ENCODE measurements around the gene LRMDA. TPM values are rescaled to one million over a fixed set of nuclear protein-coding genes. Genes with fewer than 3 reads are reported as not detected.

Gene LRMDA
- polyA plus RNA-seq, 2 of the 4 experiments (the other 2 are of a cell fraction): 4.6 to 5.2 TPM

DNA sequence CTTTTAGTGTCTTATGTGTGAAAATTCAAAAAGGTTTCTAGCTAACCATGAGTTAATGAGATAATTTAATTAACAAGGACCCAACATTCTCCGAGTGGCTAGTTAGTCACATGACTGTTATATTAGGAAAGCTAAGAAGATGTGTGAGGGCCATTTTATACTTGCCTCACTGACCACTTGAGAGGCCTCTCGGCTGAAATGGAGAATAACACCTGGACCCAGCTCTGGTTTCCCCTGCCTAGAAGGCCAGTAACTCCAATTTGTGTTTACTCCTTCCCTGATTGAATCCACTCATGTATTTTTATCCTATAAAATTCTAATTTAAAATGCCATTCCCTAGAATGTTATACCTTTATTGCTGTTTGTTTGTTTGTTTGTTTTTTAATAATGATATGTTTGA lies 1115.0 kb downstream of the LRMDA start:
- Histone ChIP-seq H3K9me3 (no peaks in the 10 kb centered on the region), H3K4me2 (no peak overlapping the region), H3K27ac (no peak overlapping the region), H3K4me3 (no peak overlapping the region), H3K4me1 (no peaks in the 10 kb centered on the region)
- CTCF ChIA-PET: interaction anchor here (0.8 to 1.6 kb wide), 9 partner anchors 9 to 1151 kb away, joined by 3 to 7 read pairs (median 3); no protein-coding TSS in a partner anchor
- POLR2A ChIA-PET: no interaction called here
- no peak for ATAC-seq
- FAIRE-seq: no peak
- no peak for TF ChIP-seq ATOH8 (CRISPR knock-in tag; IDR thresholded peaks at IDR 0.05; ENCODE audit: low read depth)
- TF ChIP-seq HDAC2 (IDR thresholded peaks at IDR 0.05): no peak
- 58% methylated on average over 2 of the region's 2 CpGs for WGBS (ENCODE audit: missing lambda C conversion rate)
- DNase-seq (ENCODE audit: low read depth in 1 of 2, low spot score in 1 of 2): no peak

GRCh38 chr10:76547352-76547972 lies 1116.0 kb downstream of the LRMDA start:
- ATAC-seq: peak; percentile 80 to 89
- H3K4me1 ChIP-seq: no peaks in the 10 kb centered on the region
- peak; percentile 50 to 78 for DNase-seq (ENCODE audit: low read depth in 1 of 2, low spot score in 1 of 2)
- peak overlapping the region; percentile 59 for H3K4me2 ChIP-seq
- TF ChIP-seq TP53 (CRISPR knock-in tag; IDR thresholded peaks at IDR 0.05): no peak
- peak; percentile 86 for TF ChIP-seq SMC3 (IDR thresholded peaks at IDR 0.05)
- TF ChIP-seq MAX (IDR thresholded peaks at IDR 0.05): peak; percentile 31; the same call in 1 of the 2 replicates
- TF ChIP-seq HEYL (CRISPR knock-in tag; IDR thresholded peaks at IDR 0.05): no peak
- TF ChIP-seq RAD21 (conservative IDR thresholded peaks at IDR 0.05 in 1 of 2, IDR thresholded peaks at IDR 0.05 in 1 of 2): peak; percentile 90 to 93
- TF ChIP-seq, protein P1, sequence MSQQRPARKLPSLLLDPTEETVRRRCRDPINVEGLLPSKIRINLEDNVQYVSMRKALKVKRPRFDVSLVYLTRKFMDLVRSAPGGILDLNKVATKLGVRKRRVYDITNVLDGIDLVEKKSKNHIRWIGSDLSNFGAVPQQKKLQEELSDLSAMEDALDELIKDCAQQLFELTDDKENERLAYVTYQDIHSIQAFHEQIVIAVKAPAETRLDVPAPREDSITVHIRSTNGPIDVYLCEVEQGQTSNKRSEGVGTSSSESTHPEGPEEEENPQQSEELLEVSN (IDR thresholded peaks at IDR 0.05; ENCODE audit: borderline replicate concordance, low read depth): 0 out of 2 replicates have a peak, but pooled peaks have one; percentile 34
- TF ChIP-seq, protein P2, sequence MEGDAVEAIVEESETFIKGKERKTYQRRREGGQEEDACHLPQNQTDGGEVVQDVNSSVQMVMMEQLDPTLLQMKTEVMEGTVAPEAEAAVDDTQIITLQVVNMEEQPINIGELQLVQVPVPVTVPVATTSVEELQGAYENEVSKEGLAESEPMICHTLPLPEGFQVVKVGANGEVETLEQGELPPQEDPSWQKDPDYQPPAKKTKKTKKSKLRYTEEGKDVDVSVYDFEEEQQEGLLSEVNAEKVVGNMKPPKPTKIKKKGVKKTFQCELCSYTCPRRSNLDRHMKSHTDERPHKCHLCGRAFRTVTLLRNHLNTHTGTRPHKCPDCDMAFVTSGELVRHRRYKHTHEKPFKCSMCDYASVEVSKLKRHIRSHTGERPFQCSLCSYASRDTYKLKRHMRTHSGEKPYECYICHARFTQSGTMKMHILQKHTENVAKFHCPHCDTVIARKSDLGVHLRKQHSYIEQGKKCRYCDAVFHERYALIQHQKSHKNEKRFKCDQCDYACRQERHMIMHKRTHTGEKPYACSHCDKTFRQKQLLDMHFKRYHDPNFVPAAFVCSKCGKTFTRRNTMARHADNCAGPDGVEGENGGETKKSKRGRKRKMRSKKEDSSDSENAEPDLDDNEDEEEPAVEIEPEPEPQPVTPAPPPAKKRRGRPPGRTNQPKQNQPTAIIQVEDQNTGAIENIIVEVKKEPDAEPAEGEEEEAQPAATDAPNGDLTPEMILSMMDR (IDR thresholded peaks at IDR 0.05): peak; percentile 88
- CTCF ChIA-PET: interaction anchor here (0.5 to 1.6 kb wide), 16 partner anchors 8 to 1170 kb away, joined by 3 to 6 read pairs (median 3); no protein-coding TSS in a partner anchor
- H3K27ac ChIP-seq: no peak overlapping the region
- 17% methylated on average over 11 of the region's 11 CpGs for WGBS (ENCODE audit: missing lambda C conversion rate)
- FAIRE-seq: no peak
- POLR2A ChIA-PET: no interaction called here
- peak overlapping the region; percentile 9; the same call in 1 of the 3 replicates for H3K4me3 ChIP-seq
- no peaks in the 10 kb centered on the region for H3K9me3 ChIP-seq

GRCh38 chr10:76548716-76549115 lies 1117.3 kb downstream of the LRMDA start:
- CTCF ChIA-PET: interaction anchor here (1.0 to 1.4 kb wide), 4 partner anchors 9 to 563 kb away, joined by 3 to 6 read pairs (median 4); no protein-coding TSS in a partner anchor
- H3K4me2 ChIP-seq: no peak overlapping the region
- WGBS (ENCODE audit: missing lambda C conversion rate): 62% methylated on average over 1 of the region's 1 CpG

More at GRCh38 chr10:76548716-76549115, 1117.3 kb downstream of the LRMDA start:
- TF ChIP-seq ZFP36 (IDR thresholded peaks at IDR 0.05; ENCODE audit: borderline replicate concordance, partially characterized antibody) (no peak), POLR2A (IDR thresholded peaks at IDR 0.05; ENCODE audit: low read length) (no peak), PBX3 (IDR thresholded peaks at IDR 0.05) (no peak), KDM5A (IDR thresholded peaks at IDR 0.05) (no peak), HMGXB4 (CRISPR knock-in tag; IDR thresholded peaks at IDR 0.05; ENCODE audit: borderline replicate concordance) (no peak)
- no peak for DNase-seq (ENCODE audit: low read depth in 1 of 2, low spot score in 1 of 2)
- Histone ChIP-seq H3K4me1 (no peaks in the 10 kb centered on the region), H3K4me3 (no peak overlapping the region), H3K9me3 (no peaks in the 10 kb centered on the region), H3K27ac (no peak overlapping the region)
- POLR2A ChIA-PET: no interaction called here
- FAIRE-seq: no peak
- ATAC-seq: no peak

Data from A549 (cell line).